HG02943 (cell line): ENCODE results near the gene CDH16.
"Not testable (repeated sequence)": the region's sequence is repeated elsewhere in the genome, so short reads cannot be mapped to it uniquely, and the experiment has no call there.

Experiments used
- ATAC-seq: cut with Tn5 transposase; IDR thresholded peaks from one replicate; pipeline ENCODE4 v1.9.1; 2021; ENCODE audit warnings: mild to moderate bottlenecking, low read depth, moderate library complexity; ENCODE audit not compliant: unreplicated experiment

Gene CDH16

GRCh38 chr16:66947302-66948065, 28.8 kb upstream of the CDH16 start:
- ATAC-seq, result no peak

GRCh38 chr16:66946974-66947301, 28.3 kb upstream of the CDH16 start:
- ATAC-seq, result no peak

- ATAC-seq, result no peak
These were observed 27.9 kb upstream of the CDH16 start for GRCh38 chr16:66946541-66946940.

- ATAC-seq, result no peak
These were observed 27.3 kb upstream of the CDH16 start for GRCh38 chr16:66945939-66946338.

- ATAC-seq, result not testable (repeated sequence)
These were observed 26.3 kb upstream of the CDH16 start for GRCh38 chr16:66944971-66945370.

GRCh38 chr16:66944054-66944441, 25.4 kb upstream of the CDH16 start:
- ATAC-seq, result no peak

- ATAC-seq, result no peak
These were observed 24.9 kb upstream of the CDH16 start for GRCh38 chr16:66943426-66944053.

- no peak for ATAC-seq
These were observed 24.3 kb upstream of the CDH16 start for GRCh38 chr16:66942981-66943380.

- ATAC-seq, result no peak
These were observed 21.6 kb upstream of the CDH16 start for GRCh38 chr16:66940236-66940635.

- ATAC-seq, result no peak
These were observed 20.7 kb upstream of the CDH16 start for GRCh38 chr16:66939366-66939765.

GRCh38 chr16:66937725-66938337, 19.1 kb upstream of the CDH16 start:
- no peak for ATAC-seq

- no peak for ATAC-seq
These were observed 18.3 kb upstream of the CDH16 start for GRCh38 chr16:66936889-66937554.

GRCh38 chr16:66936462-66936861, 17.8 kb upstream of the CDH16 start:
- no peak for ATAC-seq

- ATAC-seq, result no peak
These were observed 16.8 kb upstream of the CDH16 start, which contains the start of gene CES2 for GRCh38 chr16:66935314-66936011. TSS of gene CES2 (plus strand) at chr16:66935516. CDS start at chr16:66935636, 120 bp downstream.

GRCh38 chr16:66934839-66935313, 16.2 kb upstream of the CDH16 start:
- peak; percentile 25 for ATAC-seq

GRCh38 chr16:66934138-66934838, 15.6 kb upstream of the CDH16 start, which contains the start of gene CIAO2B:
TSS of gene CIAO2B (minus strand) at chr16:66934402. CDS start at chr16:66934364, 38 bp downstream.
- peak; percentile 75 for ATAC-seq

GRCh38 chr16:66933776-66934137, 15.1 kb upstream of the CDH16 start:
- ATAC-seq, result no peak

- ATAC-seq, result no peak
These were observed 13.4 kb upstream of the CDH16 start for GRCh38 chr16:66932076-66932475.

GRCh38 chr16:66931665-66932064, 13.0 kb upstream of the CDH16 start:
- no peak for ATAC-seq

GRCh38 chr16:66930189-66930588, 11.5 kb upstream of the CDH16 start:
- ATAC-seq, result no peak
